ENCODE data around the gene DHX16. TPM values are rescaled to one million over a fixed set of nuclear protein-coding genes. Genes with fewer than 3 reads are reported as not detected.

Gene DHX16
- total RNA-seq, 4 donors from 2014 or later, result 11.4 to 26.6 (median 24.4) TPM

DNA sequence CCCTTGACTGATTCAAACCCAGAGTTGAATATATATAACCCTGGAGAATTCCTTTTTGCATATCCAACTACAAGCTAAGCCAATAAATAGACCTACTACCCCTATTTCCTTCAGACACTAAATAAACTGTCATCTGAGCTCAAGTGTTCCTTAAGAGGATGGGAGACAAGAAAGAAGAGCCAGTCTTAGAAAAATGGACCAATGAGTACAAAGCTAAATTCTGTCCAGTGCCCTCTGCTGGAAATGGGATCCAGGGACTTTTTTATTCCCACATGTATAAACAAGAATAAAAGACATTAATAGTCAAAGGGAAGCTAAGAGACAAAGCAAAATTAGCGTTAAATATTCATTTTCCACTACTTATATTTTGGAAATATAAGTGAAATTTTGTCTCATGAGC, 60.6 kb downstream of the DHX16 start:
- H3K4me1 ChIP-seq, result peaks cover 0 to 61% (median 22%) of the 10 kb centered on the region in 3 donors
- intact Hi-C loops (cut with DNase I), result no loop called here
- no peak for DNase-seq
- no peaks in the 10 kb centered on the region for H3K27me3 ChIP-seq
- H3K4me3 ChIP-seq, result no peak overlapping the region
- 20 to 31% methylated on average over 1 of the region's 1 CpG for WGBS, 2 donors
- peaks cover 0 to 45% (median 17%) of the 10 kb centered on the region in 3 donors for H3K36me3 ChIP-seq
- peak overlapping the region in 2 of 4 donors; percentile 95 to 97 for H3K27ac ChIP-seq
- no peak for TF ChIP-seq POLR2A (IDR thresholded peaks at IDR 0.05)
- TF ChIP-seq, protein P1, sequence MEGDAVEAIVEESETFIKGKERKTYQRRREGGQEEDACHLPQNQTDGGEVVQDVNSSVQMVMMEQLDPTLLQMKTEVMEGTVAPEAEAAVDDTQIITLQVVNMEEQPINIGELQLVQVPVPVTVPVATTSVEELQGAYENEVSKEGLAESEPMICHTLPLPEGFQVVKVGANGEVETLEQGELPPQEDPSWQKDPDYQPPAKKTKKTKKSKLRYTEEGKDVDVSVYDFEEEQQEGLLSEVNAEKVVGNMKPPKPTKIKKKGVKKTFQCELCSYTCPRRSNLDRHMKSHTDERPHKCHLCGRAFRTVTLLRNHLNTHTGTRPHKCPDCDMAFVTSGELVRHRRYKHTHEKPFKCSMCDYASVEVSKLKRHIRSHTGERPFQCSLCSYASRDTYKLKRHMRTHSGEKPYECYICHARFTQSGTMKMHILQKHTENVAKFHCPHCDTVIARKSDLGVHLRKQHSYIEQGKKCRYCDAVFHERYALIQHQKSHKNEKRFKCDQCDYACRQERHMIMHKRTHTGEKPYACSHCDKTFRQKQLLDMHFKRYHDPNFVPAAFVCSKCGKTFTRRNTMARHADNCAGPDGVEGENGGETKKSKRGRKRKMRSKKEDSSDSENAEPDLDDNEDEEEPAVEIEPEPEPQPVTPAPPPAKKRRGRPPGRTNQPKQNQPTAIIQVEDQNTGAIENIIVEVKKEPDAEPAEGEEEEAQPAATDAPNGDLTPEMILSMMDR (IDR thresholded peaks at IDR 0.05), result peak in 3 of 6 experiments; percentile 8 to 33 (median 19)
- no peaks in the 10 kb centered on the region for H3K9me3 ChIP-seq

DNA sequence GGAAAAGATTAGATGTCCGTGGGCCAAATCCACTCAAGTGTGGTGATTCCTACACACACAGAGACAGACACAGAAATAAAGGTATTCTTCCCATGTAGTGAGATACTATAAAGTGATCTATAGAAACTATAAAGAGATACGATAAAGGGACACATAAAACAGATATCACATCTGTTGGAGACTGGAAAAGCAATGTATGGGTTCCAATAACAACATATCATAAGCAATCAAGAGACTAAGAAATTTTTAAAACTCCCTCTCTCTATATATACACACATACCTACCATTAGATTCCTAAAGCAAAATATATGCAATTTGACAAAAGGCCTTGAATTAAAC, 61.0 kb downstream of the DHX16 start:
- peak overlapping the region in 1 of 4 donors; percentile 95 for H3K27ac ChIP-seq
- H3K27me3 ChIP-seq, result no peaks in the 10 kb centered on the region
- H3K4me1 ChIP-seq, result peaks cover 0 to 61% (median 22%) of the 10 kb centered on the region in 3 donors
- WGBS, 2 donors, result 69 to 70% methylated on average over 2 of the region's 2 CpGs
- no peaks in the 10 kb centered on the region for H3K9me3 ChIP-seq
- TF ChIP-seq POLR2A (IDR thresholded peaks at IDR 0.05), result no peak
- TF ChIP-seq, protein P1 (IDR thresholded peaks at IDR 0.05), result no peak
- peaks cover 0 to 48% (median 20%) of the 10 kb centered on the region in 3 donors for H3K36me3 ChIP-seq
- H3K4me3 ChIP-seq, result no peak overlapping the region
- no peak for DNase-seq
- intact Hi-C loops (cut with DNase I), result no loop called here

- no peak for TF ChIP-seq POLR2A (IDR thresholded peaks at IDR 0.05)
- TF ChIP-seq, protein P1 (IDR thresholded peaks at IDR 0.05), result no peak
- Histone ChIP-seq H3K9me3 (no peaks in the 10 kb centered on the region), H3K36me3 (peaks cover 3 to 48% (median 25%) of the 10 kb centered on the region in 3 donors), H3K27me3 (no peaks in the 10 kb centered on the region), H3K4me1 (peaks cover 0 to 61% (median 22%) of the 10 kb centered on the region in 3 donors), H3K27ac (no peak overlapping the region), H3K4me3 (no peak overlapping the region)
- DNase-seq, result no peak
- intact Hi-C loops (cut with DNase I), result no loop called here
- 66 to 77% methylated on average over 9 of the region's 9 CpGs for WGBS, 2 donors
Measured at GRCh38 chr6:30611150-30611855, 61.5 kb downstream of the DHX16 start.

GRCh38 chr6:30610065-30610464, 62.7 kb downstream of the DHX16 start:
- H3K36me3 ChIP-seq, result peaks cover 14 to 56% (median 35%) of the 10 kb centered on the region in 3 donors
- no peak for DNase-seq
- no peak for TF ChIP-seq POLR2A (IDR thresholded peaks at IDR 0.05)
- TF ChIP-seq, protein P1 (IDR thresholded peaks at IDR 0.05), result no peak
- WGBS, 2 donors, result 65 to 67% methylated on average over 4 of the region's 4 CpGs
- H3K9me3 ChIP-seq, result no peaks in the 10 kb centered on the region
- H3K4me3 ChIP-seq, result no peak overlapping the region
- no peaks in the 10 kb centered on the region for H3K27me3 ChIP-seq
- peaks cover 0 to 61% (median 22%) of the 10 kb centered on the region in 3 donors for H3K4me1 ChIP-seq
- no peak overlapping the region for H3K27ac ChIP-seq
- intact Hi-C loops (cut with DNase I), result no loop called here

DNA sequence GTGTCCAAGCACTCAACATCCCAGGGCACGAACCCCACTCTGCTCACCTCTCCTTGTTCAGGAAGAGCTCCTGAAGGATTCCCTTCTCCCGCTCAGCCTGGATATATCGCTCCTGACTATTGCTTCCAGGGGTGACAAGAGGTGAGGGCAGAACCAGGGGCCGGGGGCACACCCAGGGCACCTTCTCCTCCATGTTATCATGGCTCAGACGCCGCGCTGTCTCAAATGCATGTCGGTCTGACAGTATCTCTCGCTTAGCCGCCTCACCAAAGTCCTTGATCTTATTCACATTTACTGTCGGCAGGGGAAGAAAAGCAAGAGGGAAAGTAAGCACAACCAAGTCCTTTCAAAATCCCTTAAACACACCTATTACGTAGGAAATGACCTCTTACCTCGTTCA, 68.8 kb downstream of the DHX16 start:
- DNase-seq, result no peak
- TF ChIP-seq, protein P1 (IDR thresholded peaks at IDR 0.05), result no peak
- no peak for TF ChIP-seq POLR2A (IDR thresholded peaks at IDR 0.05)
- WGBS, 2 donors, result 93 to 97% methylated on average over 9 to 13 of the region's 13 CpGs
- Histone ChIP-seq H3K27me3 (no peaks in the 10 kb centered on the region), H3K4me1 (peaks cover 0 to 3% (median 0%) of the 10 kb centered on the region in 3 donors), H3K27ac (no peak overlapping the region), H3K9me3 (no peaks in the 10 kb centered on the region), H3K4me3 (no peak overlapping the region), H3K36me3 (peaks cover 53 to 90% (median 71%) of the 10 kb centered on the region in 3 donors)
- intact Hi-C loops (cut with DNase I), result no loop called here

Other genes starting within 250 kb of the DHX16 start
- gene HLA-E, start 183.5 kb downstream of the DHX16 start, total RNA-seq, result 100 to 1,000 TPM; 263 to 597 (median 356) TPM
- gene GNL1, start 116.5 kb downstream of the DHX16 start, total RNA-seq, result 10 to 100 TPM; 12.7 to 37.2 (median 20.5) TPM
- gene PRR3, start 115.7 kb downstream of the DHX16 start, total RNA-seq, result 10 to 100 TPM in 1 of 4 donors, 1 to 10 TPM in 3; 3.2 to 11.6 (median 5.8) TPM
- 10 to 100 TPM; 31.0 to 42.3 (median 36.0) TPM for gene ABCF1, start 101.6 kb downstream of the DHX16 start, total RNA-seq
- 10 to 100 TPM; 24.2 to 32.6 (median 25.9) TPM for gene PPP1R10, start 55.8 kb downstream of the DHX16 start, total RNA-seq
- gene MRPS18B, start 55.2 kb downstream of the DHX16 start, total RNA-seq, result 10 to 100 TPM; 31.0 to 56.3 (median 40.6) TPM
- 1 to 10 TPM; 5.0 to 6.7 (median 6.3) TPM for gene ATAT1, start 46.1 kb downstream of the DHX16 start, total RNA-seq
- gene C6orf136, start 25.9 kb downstream of the DHX16 start, total RNA-seq, result 10 to 100 TPM in 3 of 4 donors, 1 to 10 TPM in 1; 8.3 to 17.5 (median 12.7) TPM
- 10 to 100 TPM in 3 of 4 donors, 1 to 10 TPM in 1; 9.8 to 22.2 (median 17.4) TPM for gene PPP1R18, start 13.6 kb upstream of the DHX16 start, total RNA-seq
- 1 to 10 TPM; 3.8 to 7.4 (median 6.7) TPM for gene NRM, start 18.0 kb upstream of the DHX16 start, total RNA-seq
- gene MDC1, start 44.3 kb upstream of the DHX16 start, total RNA-seq, result 1 to 10 TPM; 2.4 to 7.4 (median 7.0) TPM
- gene TUBB, start 47.3 kb upstream of the DHX16 start, total RNA-seq, result 100 to 1,000 TPM; 151 to 351 (median 255) TPM
- 10 to 100 TPM; 46.7 to 88.8 (median 64.4) TPM for gene FLOT1, start 69.7 kb upstream of the DHX16 start, total RNA-seq
- 10 to 100 TPM; 41.4 to 87.9 (median 66.0) TPM for gene IER3, start 71.5 kb upstream of the DHX16 start, total RNA-seq
- 100 to 1,000 TPM; 131 to 261 (median 140) TPM for gene DDR1, start 211.5 kb upstream of the DHX16 start, total RNA-seq
- gene GTF2H4, start 235.2 kb upstream of the DHX16 start, total RNA-seq, result 10 to 100 TPM; 10.3 to 26.7 (median 12.4) TPM
- 10 to 100 TPM; 23.5 to 61.9 (median 33.0) TPM for gene VARS2, start 241.2 kb upstream of the DHX16 start, total RNA-seq